K562 (cell line): ENCODE measurements around the gene HDAC6. TPM values are rescaled to one million over a fixed set of nuclear protein-coding genes. Genes with fewer than 3 reads are reported as not detected.

Source experiments
- ATAC-seq: fragments of 200-7000 bp; cut with Tn5 transposase; 3 replicates; pipeline ENCODE4 v1.9.1; 2020; ENCODE audit warnings: moderate library complexity
- BruUV-seq: library from RNA; stranded (reverse); fragments of 400-500 nt; replicated peaks from 2 replicates; lab custom pipeline; 2021; lab: Mats Ljungman, UMichigan
- CTCF ChIA-PET: fragments of 300-600 bp; formaldehyde crosslinking; extraction: SDS; loops from one replicate; lab custom pipeline; 2021; ENCODE audit warnings: low intra/inter-chr PET ratio; lab: Yijun Ruan, JAX
- POLR2A ChIA-PET: fragments of 300-600, 350-650 bp; sonication (Branson Sonifier 250); formaldehyde crosslinking; extraction: SDS; loops from one replicate; lab custom pipeline; 2021; ENCODE audit warnings: antibody characterized with exemption, inconsistent platforms; lab: Yijun Ruan, JAX
- DNase-seq, 4 experiments: peaks; one replicate each; pipeline versions ENCODE4 v3.0.0 to v3.0.0-alpha.2; 2011 to 2018; ENCODE audit warnings: low spot score in 3 of 4, mixed read lengths in 3 of 4; ENCODE audit errors: extremely low read depth in 1 of 4
- FAIRE-seq: peaks from 2 replicates; lab custom pipeline; 2011; peaks lifted over from hg19 to GRCh38; lab: Jason Lieb, UNC
- H2AFZ ChIP-seq: 2 replicates; pipeline ENCODE4 v1.6.0; 2011; ENCODE audit warnings: low read depth, low read length, control low read depth, inconsistent platforms
- H3K27ac ChIP-seq: fragments of 200-600 bp; 3 replicates; pipeline ENCODE4 v1.8.0; 2011; ENCODE audit warnings: low read depth, mild to moderate bottlenecking, control low read depth, inconsistent platforms, low read length, moderate library complexity, mixed read lengths; ENCODE audit errors: extremely low read depth
- H3K27me3 ChIP-seq, 2 experiments: fragments of 300-600 bp in 1 of 2; 2 replicates in 1 of 2; 3 replicates in 1 of 2; pipeline versions ENCODE4 v1.6.0 to v1.8.0; 2011; ENCODE audit warnings: inconsistent platforms in 2 of 2, low read length in 2 of 2, mild to moderate bottlenecking in 1 of 2, mixed read lengths in 1 of 2, moderate library complexity in 1 of 2; ENCODE audit not compliant: control insufficient read depth in 2 of 2, insufficient read depth in 2 of 2
- H3K36me3 ChIP-seq: fragments of 300-600 bp; 3 replicates; pipeline ENCODE4 v1.8.0; 2011; ENCODE audit warnings: mild to moderate bottlenecking, low read length, inconsistent platforms; ENCODE audit not compliant: control insufficient read depth, insufficient read depth
- H3K4me1 ChIP-seq, 2 experiments: fragments of 200-600 bp in 1 of 2; replicated peaks in 1 of 2; 2 replicates in 1 of 2; 3 replicates in 1 of 2; pipeline versions ENCODE4 v1.5.1 to v1.8.0; 2011; ENCODE audit warnings: inconsistent platforms in 2 of 2, low read length in 2 of 2, mild to moderate bottlenecking in 1 of 2, mixed read lengths in 1 of 2, moderate library complexity in 1 of 2; ENCODE audit not compliant: control insufficient read depth in 2 of 2, insufficient read depth in 2 of 2
- H3K4me2 ChIP-seq: 2 replicates; pipeline ENCODE4 v1.6.1; 2011; ENCODE audit warnings: low read length, control low read depth, inconsistent platforms, mixed read lengths; ENCODE audit not compliant: insufficient read depth
- H3K4me3 ChIP-seq: fragments of 200-600 bp; sonication (generic), shearing (Covaris generic); 2 replicates; pipeline ENCODE4 v1.5.1; 2016; ENCODE audit warnings: control low read depth, inconsistent platforms
- H3K79me2 ChIP-seq: fragments of 200-600 bp; 3 replicates; pipeline ENCODE4 v1.8.0; 2011; ENCODE audit warnings: low read length, inconsistent platforms; ENCODE audit not compliant: control insufficient read depth, insufficient read depth
- H3K9ac ChIP-seq, 2 experiments: 2 replicates each; pipeline versions ENCODE4 v1.6.0 to v1.6.1; 2011; ENCODE audit warnings: low read depth in 2 of 2, low read length in 2 of 2, control low read depth in 1 of 2, inconsistent platforms in 1 of 2, mild to moderate bottlenecking in 1 of 2, mixed read lengths in 1 of 2; ENCODE audit not compliant: insufficient read depth in 1 of 2
- H3K9me1 ChIP-seq: one replicate; pipeline ENCODE4 v1.6.0; 2011; ENCODE audit warnings: inconsistent platforms, mild to moderate bottlenecking, low read length, moderate library complexity; ENCODE audit not compliant: control insufficient read depth, insufficient read depth
- H3K9me3 ChIP-seq: replicated peaks from 2 replicates; pipeline ENCODE4 v1.5.1; 2011; ENCODE audit warnings: low read depth, low read length, inconsistent platforms; ENCODE audit not compliant: control insufficient read depth, insufficient read depth
- H4K20me1 ChIP-seq: replicated peaks from 2 replicates; pipeline ENCODE4 v1.6.1; 2011; ENCODE audit warnings: low read length, inconsistent platforms, mixed read lengths; ENCODE audit not compliant: control insufficient read depth, insufficient read depth
- ARID2 ChIP-seq: fragments of 450-650 bp; IDR thresholded peaks from 2 replicates; pipeline ENCODE4 v1.6.1; 2017; ENCODE audit warnings: antibody characterized with exemption, mild to moderate bottlenecking
- BRD9 ChIP-seq: fragments of 450-650 bp; IDR thresholded peaks from 2 replicates; pipeline ENCODE4 v1.6.1; 2018; ENCODE audit warnings: low read depth; ENCODE audit not compliant: partially characterized antibody
- EHMT2 ChIP-seq: fragments of 450-650 bp; IDR thresholded peaks from 2 replicates; pipeline ENCODE4 v1.6.1; 2018; ENCODE audit warnings: antibody characterized with exemption
- HDAC1 ChIP-seq, 2 experiments: fragments of 450-650 bp; IDR thresholded peaks; 2 replicates each; pipeline ENCODE4 v1.6.1; 2016 to 2017; ENCODE audit warnings: inconsistent platforms in 1 of 2, mild to moderate bottlenecking in 1 of 2, moderate library complexity in 1 of 2
- HDGF ChIP-seq: fragments of 450-650 bp; IDR thresholded peaks from 2 replicates; pipeline ENCODE4 v1.6.1; 2016
- KHSRP ChIP-seq: fragments of 450-650 bp; IDR thresholded peaks from 2 replicates; pipeline ENCODE4 v1.6.1; 2017
- LARP7 ChIP-seq: fragments of 450-650 bp; IDR thresholded peaks from 2 replicates; pipeline ENCODE4 v1.6.1; 2016
- OTX1 ChIP-seq: fragments of 450-650 bp; formaldehyde crosslinking; IDR thresholded peaks from 2 replicates; pipeline ENCODE4 v1.4.0; 2022; ENCODE audit warnings: mild to moderate bottlenecking
- SAFB2 ChIP-seq: fragments of 200-400 bp; formaldehyde crosslinking; IDR thresholded peaks from 2 replicates; pipeline ENCODE4 v1.6.1; 2018; ENCODE audit warnings: borderline replicate concordance, low read length, low read depth, moderate library complexity; ENCODE audit not compliant: severe bottlenecking
- SNIP1 ChIP-seq: fragments of 450-650 bp; IDR thresholded peaks from 2 replicates; pipeline ENCODE4 v1.7.1; 2017; ENCODE audit warnings: low read depth, mild to moderate bottlenecking
- ZNF140 ChIP-seq: fragments of 250-450 bp; sonication (Bioruptor Pico); IDR thresholded peaks from 2 replicates; pipeline ENCODE4 v1.8.0; 2021; ENCODE audit warnings: moderate library complexity, mild to moderate bottlenecking, inconsistent platforms
- ZNF197 ChIP-seq: fragments of 200-800 bp; sonication (Bioruptor generic); IDR thresholded peaks from 2 replicates; pipeline ENCODE4 v1.6.1; 2016; ENCODE audit warnings: low read depth, missing genetic modification characterization, missing compliant biosample characterization
- ZNF79 ChIP-seq: fragments of 250-450 bp; sonication (Bioruptor Pico); IDR thresholded peaks from 2 replicates; pipeline ENCODE4 v1.4.0; 2020; ENCODE audit warnings: low read depth, mild to moderate bottlenecking, moderate library complexity
- whole genome bisulfite sequencing: fragments of 100-300 bp; shearing (Covaris generic); methylation state at CpG from one replicate; pipeline ENCODE4 v1.1.6; 2016; ENCODE audit warnings: low coverage, mixed read lengths; ENCODE audit not compliant: insufficient coverage; ENCODE audit errors: missing lambda C conversion rate; 5-methylcytosine and 5-hydroxymethylcytosine counted together
- in situ Hi-C: fragments of 300-500 bp; cut with MboI; formaldehyde crosslinking; loops from 4 replicates; pipeline ENCODE4 v1.15.0; 2018; ENCODE audit warnings: inconsistent platforms, mixed read lengths
- intact Hi-C: fragments of 100-400 bp; cut with micrococcal nuclease; formaldehyde crosslinking; loops from 2 replicates; pipeline ENCODE4 v1.14.2; 2022
- polyA plus RNA-seq, 8 experiments: library from polyadenylated mRNA; depleted of rRNA in 4 of 8; stranded (reverse) in 5 of 8; unstranded in 3 of 8; fragments of >200 nt; fragmentation: Nextera tagmentation in 2 of 8; fragmentation: Illumina TruSeq in 1 of 8; extraction: Ambion mirVana in 2 of 8; extraction: Trizol in 1 of 8; gene quantifications; 2 replicates each; pipeline versions ENCODE4 v1.2.1 to v1.2.3, GENCODE V29; 2011 to 2014; ENCODE audit warnings: inconsistent platforms in 1 of 8, missing spikeins in 1 of 8
- total RNA-seq, 7 experiments: library from RNA; depleted of rRNA in 6 of 7; stranded (reverse); fragments of >200 nt in 6 of 7; fragmentation: Illumina TruSeq in 2 of 7; extraction: Trizol in 2 of 7; gene quantifications; 2 replicates each; pipeline versions ENCODE4 v1.2.1 to v1.2.3, GENCODE V29; 2011 to 2021; ENCODE audit warnings: low replicate concordance in 1 of 7
- TF ChIP-seq, protein P1 (sequence below): fragments of 450-650 bp; formaldehyde crosslinking; conservative IDR thresholded peaks from 2 replicates; pipeline ENCODE4 v1.4.0; 2022; ENCODE audit warnings: mild to moderate bottlenecking, missing genetic modification characterization
- TF ChIP-seq, protein P2 (sequence below): sonication (generic); formaldehyde crosslinking; IDR thresholded peaks from 2 replicates; pipeline ENCODE4 v1.5.0; 2020; ENCODE audit warnings: missing genetic modification reagents
- TF ChIP-seq, protein P3 (sequence below): IDR thresholded peaks from 2 replicates; pipeline ENCODE4 v1.6.1; 2016; ENCODE audit warnings: missing genetic modification characterization, missing compliant biosample characterization
- TF ChIP-seq, protein P4 (sequence below): fragments of 450-650 bp; IDR thresholded peaks from 2 replicates; pipeline ENCODE4 v1.6.1; 2014; ENCODE audit warnings: low read depth, mild to moderate bottlenecking, moderate library complexity, borderline replicate concordance
- TF ChIP-seq, protein P5 (sequence below), 2 experiments: fragments of 450-650 bp; IDR thresholded peaks; 2 replicates each; pipeline ENCODE4 v1.6.1; 2016

HDAC6 gene
- total and polyA plus RNA-seq, 9 of the 15 experiments (the other 6 are each of a cell fraction or from before 2014, with no cell fraction given), result 29.9 to 101 (median 71.2) TPM

DNA sequence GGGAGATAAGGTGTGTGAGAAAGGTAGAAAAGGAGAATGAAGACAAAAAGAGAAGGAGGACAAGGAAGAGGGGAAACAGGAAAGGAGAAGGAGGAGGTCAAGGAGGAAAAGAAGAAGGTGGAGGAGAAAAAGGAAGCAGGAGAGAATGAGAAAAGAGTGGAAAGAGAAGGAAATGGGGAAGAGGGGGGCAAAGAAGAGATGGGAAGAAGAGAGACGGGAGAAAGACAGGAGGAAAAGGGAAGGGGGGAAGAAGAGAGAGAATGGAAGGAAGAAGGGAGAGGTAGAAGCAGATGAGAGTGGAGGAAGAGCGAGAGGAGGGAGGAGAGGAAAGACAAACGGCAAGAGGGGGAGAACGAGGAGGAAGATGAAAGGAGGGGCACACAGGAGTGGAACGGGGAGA, 11.4 kb upstream of the HDAC6 start:
- H3K9me3 ChIP-seq, result no peaks in the 10 kb centered on the region
- H4K20me1 ChIP-seq, result peaks cover 4% of the 10 kb centered on the region; the same call in 1 of the 2 replicates
- no peaks in the 10 kb centered on the region for H3K27me3 ChIP-seq
- H3K4me1 ChIP-seq, result peaks cover 51 to 65% of the 10 kb centered on the region in 2 experiments
- CTCF ChIA-PET, result no interaction called here
- POLR2A ChIA-PET, result no interaction called here
- peaks cover 66% of the 10 kb centered on the region for H3K36me3 ChIP-seq
- BruUV-seq, result no TSS peak
- peak overlapping the region; percentile 75 for H3K4me3 ChIP-seq
- peak overlapping the region; percentile 93 for H3K4me2 ChIP-seq
- no peak overlapping the region for H2AFZ ChIP-seq
- peak overlapping the region; percentile 85 for H3K27ac ChIP-seq
- intact Hi-C loops, result no loop called here
- no peak for FAIRE-seq
- DNase-seq, result no peak
- H3K9me1 ChIP-seq, result no peaks in the 10 kb centered on the region
- in situ Hi-C loops, result no loop called here
- H3K79me2 ChIP-seq, result peaks cover 78% of the 10 kb centered on the region
- peak overlapping the region; percentile 70 to 94; a peak in 3 of 4 replicates for H3K9ac ChIP-seq
- 33% methylated on average over 4 of the region's 5 CpGs for WGBS
- no peak for ATAC-seq
- TF ChIP-seq HDAC1 (IDR thresholded peaks at IDR 0.05), result peak in 1 of 2 experiments; percentile 36; a peak in 1 of 4 replicates
- TF ChIP-seq LARP7, result peak; percentile 70; the same call in 1 of the 2 replicates
- TF ChIP-seq, protein P1, sequence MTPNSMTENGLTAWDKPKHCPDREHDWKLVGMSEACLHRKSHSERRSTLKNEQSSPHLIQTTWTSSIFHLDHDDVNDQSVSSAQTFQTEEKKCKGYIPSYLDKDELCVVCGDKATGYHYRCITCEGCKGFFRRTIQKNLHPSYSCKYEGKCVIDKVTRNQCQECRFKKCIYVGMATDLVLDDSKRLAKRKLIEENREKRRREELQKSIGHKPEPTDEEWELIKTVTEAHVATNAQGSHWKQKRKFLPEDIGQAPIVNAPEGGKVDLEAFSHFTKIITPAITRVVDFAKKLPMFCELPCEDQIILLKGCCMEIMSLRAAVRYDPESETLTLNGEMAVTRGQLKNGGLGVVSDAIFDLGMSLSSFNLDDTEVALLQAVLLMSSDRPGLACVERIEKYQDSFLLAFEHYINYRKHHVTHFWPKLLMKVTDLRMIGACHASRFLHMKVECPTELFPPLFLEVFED (CRISPR knock-in tag), result peak; percentile 89
- no peak for TF ChIP-seq KHSRP
- TF ChIP-seq, protein P2, sequence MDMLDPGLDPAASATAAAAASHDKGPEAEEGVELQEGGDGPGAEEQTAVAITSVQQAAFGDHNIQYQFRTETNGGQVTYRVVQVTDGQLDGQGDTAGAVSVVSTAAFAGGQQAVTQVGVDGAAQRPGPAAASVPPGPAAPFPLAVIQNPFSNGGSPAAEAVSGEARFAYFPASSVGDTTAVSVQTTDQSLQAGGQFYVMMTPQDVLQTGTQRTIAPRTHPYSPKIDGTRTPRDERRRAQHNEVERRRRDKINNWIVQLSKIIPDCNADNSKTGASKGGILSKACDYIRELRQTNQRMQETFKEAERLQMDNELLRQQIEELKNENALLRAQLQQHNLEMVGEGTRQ, result no peak
- TF ChIP-seq BRD9, result no peak
- TF ChIP-seq SNIP1, result 0 out of 2 replicates have a peak, but pooled peaks have one; percentile 7
- TF ChIP-seq ZNF197 (CRISPR knock-in tag), result no peak
- peak; percentile 54; the same call in 1 of the 2 replicates for TF ChIP-seq ARID2
- TF ChIP-seq HDGF, result 0 out of 2 replicates have a peak, but pooled peaks have one; percentile 63
- TF ChIP-seq ZNF79 (CRISPR knock-in tag), result no peak
- TF ChIP-seq SAFB2, result no peak
- no peak for TF ChIP-seq ZNF140 (CRISPR knock-in tag)
- peak; percentile 71; the same call in 1 of the 2 replicates for TF ChIP-seq OTX1 (CRISPR knock-in tag)
- 0 out of 2 replicates have a peak, but pooled peaks have one; percentile 22 for TF ChIP-seq EHMT2
- TF ChIP-seq, protein P3, sequence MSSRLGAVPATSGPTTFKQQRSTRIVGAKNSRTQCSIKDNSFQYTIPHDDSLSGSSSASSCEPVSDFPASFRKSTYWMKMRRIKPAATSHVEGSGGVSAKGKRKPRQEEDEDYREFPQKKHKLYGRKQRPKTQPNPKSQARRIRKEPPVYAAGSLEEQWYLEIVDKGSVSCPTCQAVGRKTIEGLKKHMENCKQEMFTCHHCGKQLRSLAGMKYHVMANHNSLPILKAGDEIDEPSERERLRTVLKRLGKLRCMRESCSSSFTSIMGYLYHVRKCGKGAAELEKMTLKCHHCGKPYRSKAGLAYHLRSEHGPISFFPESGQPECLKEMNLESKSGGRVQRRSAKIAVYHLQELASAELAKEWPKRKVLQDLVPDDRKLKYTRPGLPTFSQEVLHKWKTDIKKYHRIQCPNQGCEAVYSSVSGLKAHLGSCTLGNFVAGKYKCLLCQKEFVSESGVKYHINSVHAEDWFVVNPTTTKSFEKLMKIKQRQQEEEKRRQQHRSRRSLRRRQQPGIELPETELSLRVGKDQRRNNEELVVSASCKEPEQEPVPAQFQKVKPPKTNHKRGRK, result peak; percentile 95
- TF ChIP-seq, protein P4, sequence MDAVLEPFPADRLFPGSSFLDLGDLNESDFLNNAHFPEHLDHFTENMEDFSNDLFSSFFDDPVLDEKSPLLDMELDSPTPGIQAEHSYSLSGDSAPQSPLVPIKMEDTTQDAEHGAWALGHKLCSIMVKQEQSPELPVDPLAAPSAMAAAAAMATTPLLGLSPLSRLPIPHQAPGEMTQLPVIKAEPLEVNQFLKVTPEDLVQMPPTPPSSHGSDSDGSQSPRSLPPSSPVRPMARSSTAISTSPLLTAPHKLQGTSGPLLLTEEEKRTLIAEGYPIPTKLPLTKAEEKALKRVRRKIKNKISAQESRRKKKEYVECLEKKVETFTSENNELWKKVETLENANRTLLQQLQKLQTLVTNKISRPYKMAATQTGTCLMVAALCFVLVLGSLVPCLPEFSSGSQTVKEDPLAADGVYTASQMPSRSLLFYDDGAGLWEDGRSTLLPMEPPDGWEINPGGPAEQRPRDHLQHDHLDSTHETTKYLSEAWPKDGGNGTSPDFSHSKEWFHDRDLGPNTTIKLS, result no peak
- TF ChIP-seq, protein P5, sequence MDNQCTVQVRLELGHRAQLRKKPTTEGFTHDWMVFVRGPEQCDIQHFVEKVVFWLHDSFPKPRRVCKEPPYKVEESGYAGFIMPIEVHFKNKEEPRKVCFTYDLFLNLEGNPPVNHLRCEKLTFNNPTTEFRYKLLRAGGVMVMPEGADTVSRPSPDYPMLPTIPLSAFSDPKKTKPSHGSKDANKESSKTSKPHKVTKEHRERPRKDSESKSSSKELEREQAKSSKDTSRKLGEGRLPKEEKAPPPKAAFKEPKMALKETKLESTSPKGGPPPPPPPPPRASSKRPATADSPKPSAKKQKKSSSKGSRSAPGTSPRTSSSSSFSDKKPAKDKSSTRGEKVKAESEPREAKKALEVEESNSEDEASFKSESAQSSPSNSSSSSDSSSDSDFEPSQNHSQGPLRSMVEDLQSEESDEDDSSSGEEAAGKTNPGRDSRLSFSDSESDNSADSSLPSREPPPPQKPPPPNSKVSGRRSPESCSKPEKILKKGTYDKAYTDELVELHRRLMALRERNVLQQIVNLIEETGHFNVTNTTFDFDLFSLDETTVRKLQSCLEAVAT (IDR thresholded peaks at IDR 0.05), result peak in 1 of 2 experiments; percentile 56; a peak in 1 of 4 replicates
